ENCODE results near the gene ZIC5. TPM values are rescaled to one million over a fixed set of nuclear protein-coding genes. Genes with fewer than 3 reads are reported as not detected.
A peak's percentile ranks its signal among the peaks of the same experiment; 100 is the strongest.

ZIC5 gene
- polyA plus RNA-seq, 5 donors = not detected

DNA sequence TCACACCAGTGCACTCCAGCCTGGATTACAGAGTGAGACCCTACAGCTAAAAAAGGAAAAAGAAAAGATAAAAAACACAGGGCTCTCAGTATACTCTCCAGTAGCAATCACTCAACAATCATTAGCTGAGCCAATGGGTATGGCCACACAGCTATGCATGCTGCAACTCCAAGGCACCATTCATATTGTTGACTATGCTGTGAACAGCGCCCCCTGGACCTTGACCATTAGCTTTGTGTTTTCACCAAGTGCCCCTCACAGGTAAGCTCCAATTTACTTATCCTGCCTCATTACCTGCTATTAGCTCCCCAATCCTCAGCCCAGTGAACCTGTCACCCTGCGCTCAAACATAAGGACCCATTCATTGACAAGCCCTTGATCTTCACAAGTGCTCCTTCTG, 35.8 kb downstream of the ZIC5 start:
- no peak for DNase-seq

DNA sequence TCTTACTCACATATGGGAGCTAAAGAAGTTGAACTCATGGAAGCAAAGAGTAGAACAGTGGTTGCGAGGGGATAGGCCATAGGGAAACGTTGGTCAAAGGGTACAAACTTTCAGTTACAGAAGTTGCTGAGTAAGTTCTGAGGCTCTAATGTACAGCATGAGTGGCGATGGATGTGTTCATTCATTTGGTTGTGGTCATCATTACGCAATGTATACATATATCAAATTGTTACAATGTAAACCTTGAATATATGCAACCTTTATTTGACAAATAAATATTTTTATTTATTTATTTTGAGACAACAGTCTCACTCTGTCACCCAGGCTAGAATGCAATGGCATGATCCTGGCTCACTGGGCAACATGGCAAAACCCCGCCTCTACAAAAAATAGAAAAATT, 38.7 kb downstream of the ZIC5 start:
- no peak for DNase-seq

DNA sequence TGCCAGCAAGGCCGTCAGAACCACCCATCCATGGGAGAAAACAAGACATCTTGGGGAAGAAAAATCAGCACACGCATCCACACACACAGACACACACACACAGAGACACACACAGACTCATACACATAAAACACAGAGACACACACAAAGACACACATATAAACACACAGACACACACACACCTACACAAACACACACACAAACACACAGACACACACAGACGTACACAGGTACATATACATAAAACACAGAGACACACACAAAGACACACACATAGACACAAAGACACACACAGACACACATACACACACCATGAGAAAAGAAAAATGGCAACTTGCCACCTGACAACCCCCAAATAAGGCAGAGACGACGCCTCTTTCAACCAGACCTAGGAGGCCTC, 40.6 kb downstream of the ZIC5 start:
- DNase-seq = no peak

DNA sequence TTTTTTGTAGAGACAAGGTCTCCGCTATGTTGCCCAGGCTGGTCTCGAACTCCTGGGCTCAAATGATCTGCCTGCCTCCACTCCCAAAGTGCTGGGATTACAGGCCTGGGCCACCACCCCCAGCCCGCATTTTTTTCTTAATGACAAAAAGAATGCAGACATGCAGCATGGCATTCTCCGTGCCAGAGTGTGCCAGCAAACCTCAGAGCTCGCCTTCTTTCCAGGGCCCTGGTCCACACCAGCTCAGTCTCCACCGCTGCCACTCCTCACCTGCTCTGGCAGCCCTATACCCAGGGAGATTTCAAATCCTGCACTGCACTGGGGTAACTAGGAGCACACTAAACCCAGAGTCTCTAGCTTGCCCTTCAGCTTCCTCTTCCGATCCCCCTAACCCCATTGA, 41.7 kb downstream of the ZIC5 start:
- DNase-seq = no peak

GRCh38 chr13:99926014-99926731, 45.4 kb downstream of the ZIC5 start:
- DNase-seq = no peak

- no peak for DNase-seq
These were observed 47.5 kb downstream of the ZIC5 start for GRCh38 chr13:99923877-99924582.

- no peak for DNase-seq
These were observed 48.7 kb downstream of the ZIC5 start for GRCh38 chr13:99922631-99923404.

DNA sequence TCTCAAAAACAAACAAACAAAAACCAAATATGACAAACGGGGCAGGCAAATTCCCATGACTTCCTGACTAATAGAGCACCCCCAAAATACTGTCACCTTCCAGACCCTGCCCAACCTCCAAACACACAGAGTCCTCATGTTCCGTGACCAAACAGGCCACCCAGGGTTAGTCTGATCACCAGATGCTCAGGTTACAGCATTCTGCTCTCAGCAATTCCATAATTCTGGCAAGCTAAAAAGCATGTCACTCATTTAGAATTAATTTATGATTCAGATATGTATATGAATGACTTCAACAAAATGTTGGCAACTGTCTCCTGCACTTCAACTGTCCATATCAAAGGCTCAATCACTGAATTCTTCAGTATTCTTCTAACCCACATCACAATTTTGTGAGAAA, 52.4 kb downstream of the ZIC5 start:
- no peak for DNase-seq

DNA sequence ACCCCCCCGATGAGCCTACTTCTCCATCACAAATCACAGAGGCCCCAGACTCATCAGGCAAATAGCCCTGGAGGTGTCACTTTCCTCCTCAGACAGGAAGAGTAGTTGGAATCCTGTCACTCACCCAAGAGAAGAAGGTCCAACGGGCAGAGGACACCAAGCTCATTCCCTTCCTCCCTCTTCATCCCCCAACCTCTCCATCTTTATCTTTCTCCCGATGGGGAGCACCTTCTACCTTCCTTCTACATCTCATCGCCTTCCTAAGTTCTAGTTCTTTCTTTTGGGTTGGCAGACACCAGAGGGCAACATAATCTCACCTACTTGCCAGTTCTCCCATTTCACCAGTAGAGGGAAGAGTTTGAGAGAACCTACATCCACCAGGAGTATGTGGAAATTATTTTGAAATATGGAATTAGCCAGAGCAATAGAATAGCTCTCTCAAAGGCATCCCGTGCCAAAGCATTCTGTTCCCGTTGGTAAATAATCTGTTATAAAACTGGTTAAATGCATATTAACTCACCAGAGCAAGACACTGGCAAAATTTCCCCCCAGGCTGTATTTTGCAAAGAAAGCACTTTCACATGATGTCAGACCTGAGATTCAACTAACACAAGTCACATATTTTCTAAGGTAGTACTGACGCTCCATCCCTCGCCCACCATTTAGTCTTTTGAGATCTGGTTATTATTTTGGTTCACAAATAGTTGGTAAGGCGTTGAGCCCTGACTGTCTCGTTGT, 55.0 kb downstream of the ZIC5 start:
- peak in 1 of 2 donors; percentile 53 for DNase-seq

DNA sequence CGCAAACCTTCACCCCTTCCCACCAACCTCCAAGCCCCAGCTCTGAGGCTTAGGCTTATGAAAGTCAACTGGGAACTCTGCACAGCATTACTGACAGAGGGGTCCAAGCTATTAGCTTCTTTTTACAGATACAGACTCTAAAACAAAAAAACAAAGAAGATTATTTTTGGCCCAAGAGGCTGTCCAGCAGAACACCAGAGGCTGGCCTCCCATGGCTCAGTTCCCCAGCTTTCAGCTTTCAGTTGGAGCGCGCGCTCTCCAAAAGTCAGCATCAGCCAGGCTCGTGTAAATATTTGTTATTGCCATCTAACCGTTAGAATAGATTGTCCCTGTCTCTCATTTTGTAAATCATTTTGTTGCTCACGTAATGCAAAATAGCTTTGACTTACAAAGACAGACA, 58.4 kb downstream of the ZIC5 start:
- DNase-seq = no peak

Other genes starting within 250 kb of the ZIC5 start
- gene ZIC2, start 10.0 kb upstream of the ZIC5 start, polyA plus RNA-seq (ENCODE audit: insufficient read depth in 1 of 5, insufficient read length in 5 of 5, low replicate concordance in 1 of 5) = under 1 TPM in 3 of 5 donors, not detected in 2; 0.11 to 0.31 (median 0.15) TPM
- gene PCCA, start 117.3 kb upstream of the ZIC5 start, polyA plus RNA-seq (ENCODE audit: insufficient read depth in 1 of 5, insufficient read length in 5 of 5, low replicate concordance in 1 of 5) = 10 to 100 TPM; 31.4 to 46.6 (median 43.3) TPM